Vagina (tissue), 1 donor: ENCODE measurements around the gene ERI2. TPM values are rescaled to one million over a fixed set of nuclear protein-coding genes. Genes with fewer than 3 reads are reported as not detected.

Experiments
- small RNA-seq: library from RNA; depleted of rRNA; stranded (forward); fragments of <200 nt; gene quantifications from one replicate; pipeline ENCODE3, GENCODE V24; 2016
- total RNA-seq: library from RNA; depleted of rRNA; stranded (reverse); fragments of >200 nt; gene quantifications from one replicate; pipeline ENCODE4 v1.2.3, GENCODE V29; 2016

Gene ERI2
- total RNA-seq, 1 donor from 2014 or later = 6.4 TPM

Small RNA genes within 50 kb of the gene (small RNA-seq; reads per million reads assigned to genes)
- gene RF00618 = not detected
- not detected for gene RNU6-944P

Other genes with a start within 250 kb of the ERI2 start
- not detected for gene ACSM2B, start 230.1 kb downstream of the ERI2 start, total RNA-seq
- 0.98 TPM for gene ACSM1, start 108.8 kb downstream of the ERI2 start, total RNA-seq
- 60.9 TPM for gene THUMPD1, start 64.7 kb downstream of the ERI2 start, total RNA-seq
- 70.2 TPM for gene ACSM3, start 42.5 kb downstream of the ERI2 start, total RNA-seq
- 3.7 TPM for gene REXO5, start 55 bp upstream of the ERI2 start, total RNA-seq
- 19.2 TPM for gene DCUN1D3, start 93.9 kb upstream of the ERI2 start, total RNA-seq
- 23.6 TPM for gene LYRM1, start 94.3 kb upstream of the ERI2 start, total RNA-seq